ENCODE results near the gene UROD.
A peak's percentile ranks its signal among the peaks of the same experiment; 100 is the strongest.

The UROD gene

DNA sequence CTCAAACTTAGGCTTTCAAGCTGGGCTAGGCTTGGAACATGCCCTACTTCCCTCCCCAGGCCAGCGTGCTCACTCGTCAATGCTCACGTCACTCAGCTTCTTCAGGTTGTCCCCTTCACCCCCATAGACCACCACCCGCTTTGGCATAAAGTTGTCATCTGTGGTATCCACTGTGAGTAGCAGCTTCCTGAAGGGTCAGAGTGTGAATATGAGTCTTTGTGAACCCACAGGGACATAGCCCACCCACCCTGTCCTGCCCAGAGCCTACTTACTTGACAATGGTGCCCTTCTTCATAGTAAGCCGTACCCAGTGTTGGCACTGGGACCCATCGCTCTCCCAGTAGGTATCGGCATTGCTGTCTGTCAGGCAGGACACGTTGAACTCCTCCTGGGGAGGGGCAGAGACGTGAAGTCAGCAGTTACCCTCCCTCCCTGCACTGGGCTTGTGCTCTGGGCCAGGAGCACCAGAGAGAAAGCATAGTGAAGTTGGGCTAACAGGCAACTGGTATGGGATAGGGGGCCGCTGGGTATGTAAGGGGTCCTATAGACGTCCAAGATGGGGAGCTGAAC, 2.7 kb upstream of the UROD start:
- DNase-seq: no peak

DNA sequence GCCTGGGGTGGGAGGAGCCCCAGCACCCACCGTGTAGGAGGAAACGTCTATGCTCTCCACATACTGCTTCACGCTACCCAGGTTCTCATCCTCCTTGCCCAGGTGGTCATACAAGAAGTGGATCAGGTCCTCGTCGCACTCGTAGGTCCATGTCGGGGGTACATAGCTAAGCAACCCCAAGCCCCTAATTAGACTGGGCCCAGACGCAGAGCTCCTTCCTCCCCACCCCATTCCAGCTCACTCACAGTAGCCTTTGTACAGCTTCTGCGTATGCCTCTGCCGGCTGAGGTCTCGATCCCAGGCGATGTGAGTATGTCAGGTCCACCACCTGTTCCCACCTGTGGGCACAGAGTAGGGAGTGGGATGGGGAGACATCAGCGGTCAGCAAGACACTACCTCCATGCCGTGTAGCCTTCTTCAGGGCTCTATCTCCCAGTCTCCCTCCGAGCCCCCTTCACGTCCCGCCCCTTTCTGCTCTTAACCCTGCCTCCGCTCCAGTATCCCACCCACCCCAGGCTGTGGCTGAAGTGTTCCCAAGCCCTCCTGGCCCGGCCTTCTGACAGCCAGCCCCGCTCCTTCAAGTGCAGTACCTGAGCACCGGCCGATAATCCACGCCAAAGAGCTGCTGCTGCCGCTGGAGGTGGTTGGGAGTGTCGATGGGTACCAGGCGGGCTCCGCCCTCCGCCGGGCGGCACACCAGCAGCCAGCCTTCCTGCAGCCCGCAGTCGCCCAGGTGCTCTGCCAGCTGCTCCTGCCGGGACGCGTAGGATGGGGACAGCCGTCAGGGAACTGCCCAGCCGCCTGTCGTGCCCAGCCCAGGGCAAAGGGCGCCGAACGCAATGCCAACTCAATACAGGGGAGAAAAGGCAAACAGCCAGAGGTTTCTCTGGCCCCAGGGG, 1.8 kb upstream of the UROD start:
- DNase-seq: peak in 3 of 5 donors; percentile 8 to 32 (median 14)

DNA sequence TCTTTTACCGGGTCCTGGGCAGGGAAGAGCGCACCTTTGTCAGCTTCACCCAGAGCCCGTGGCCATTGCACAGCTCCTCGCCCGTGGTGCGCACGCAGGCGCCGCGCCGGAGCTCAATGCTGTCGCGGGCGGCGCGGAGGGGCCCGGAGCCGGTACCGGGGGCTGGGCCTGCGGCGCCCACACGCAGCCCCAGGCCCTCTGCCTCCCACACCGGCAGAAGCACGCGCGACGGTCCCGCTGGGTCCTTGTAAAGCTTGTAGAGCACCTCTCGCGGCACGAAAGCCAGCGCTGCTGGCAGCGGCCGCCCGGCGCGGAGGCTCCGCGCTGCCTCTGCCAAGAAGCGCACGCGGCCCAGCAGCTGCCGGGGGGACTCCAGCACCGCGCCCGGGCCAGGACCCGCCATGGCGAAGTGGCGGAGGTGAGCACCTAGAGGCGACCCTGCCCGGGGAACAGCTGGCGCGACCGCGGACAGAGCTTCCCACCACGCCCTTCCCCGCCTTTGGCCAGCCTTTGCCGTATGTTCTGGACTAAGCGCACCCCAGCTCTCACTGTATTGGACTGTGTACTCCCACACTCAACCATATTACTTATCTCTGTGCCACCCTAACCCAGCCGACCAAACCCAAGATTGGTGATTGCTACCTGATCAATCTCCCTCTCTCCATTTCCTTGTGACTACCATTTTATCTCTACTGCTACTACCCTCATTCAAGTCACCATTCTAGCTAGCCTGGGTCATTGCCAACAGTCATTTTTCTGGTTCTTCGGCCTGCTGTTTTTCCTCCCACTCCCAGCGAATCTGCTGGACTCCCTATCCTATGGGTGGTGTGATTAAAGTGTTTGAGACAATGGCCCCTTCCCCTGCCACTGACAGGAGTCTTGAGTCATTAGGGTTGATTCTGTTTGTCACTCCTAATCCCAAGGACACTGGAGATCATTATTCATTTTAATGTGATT, 921 bp upstream of the UROD start, which contains the start of gene HECTD3:
Gene HECTD3, minus strand, starts transcription at position 470 of the 957 bp plus-strand sequence. Its CDS starts 67 bp downstream, at position 403.
- peak; percentile 50 to 79 (median 62) for DNase-seq

DNA sequence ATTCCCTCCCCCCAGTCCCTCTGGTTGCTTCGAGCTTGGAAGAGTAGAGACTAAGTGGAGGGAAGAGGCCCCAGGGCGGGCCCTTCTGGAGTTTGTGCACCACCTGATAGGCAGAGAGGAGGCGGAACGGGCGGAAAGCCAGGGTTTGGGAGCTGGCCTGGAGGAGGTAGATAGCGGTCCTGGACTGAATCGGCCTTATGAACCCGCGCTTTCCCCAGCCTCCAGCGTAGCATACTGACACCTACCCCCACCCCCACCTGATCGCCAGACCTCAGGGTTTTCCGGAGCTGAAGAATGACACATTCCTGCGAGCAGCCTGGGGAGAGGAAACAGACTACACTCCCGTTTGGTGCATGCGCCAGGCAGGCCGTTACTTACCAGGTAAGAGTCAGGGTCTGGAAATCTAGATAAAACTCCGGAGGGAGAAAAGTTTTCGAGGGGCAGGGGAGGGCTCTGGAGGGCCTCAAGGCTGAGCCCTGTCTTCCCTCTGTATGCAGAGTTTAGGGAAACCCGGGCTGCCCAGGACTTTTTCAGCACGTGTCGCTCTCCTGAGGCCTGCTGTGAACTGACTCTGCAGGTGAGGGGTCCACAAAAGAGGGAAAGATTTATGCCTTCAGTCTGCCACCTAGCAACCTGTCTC, 705 bp downstream of the UROD start:
- peak in 2 of 5 donors; percentile 10 to 15 for DNase-seq

DNA sequence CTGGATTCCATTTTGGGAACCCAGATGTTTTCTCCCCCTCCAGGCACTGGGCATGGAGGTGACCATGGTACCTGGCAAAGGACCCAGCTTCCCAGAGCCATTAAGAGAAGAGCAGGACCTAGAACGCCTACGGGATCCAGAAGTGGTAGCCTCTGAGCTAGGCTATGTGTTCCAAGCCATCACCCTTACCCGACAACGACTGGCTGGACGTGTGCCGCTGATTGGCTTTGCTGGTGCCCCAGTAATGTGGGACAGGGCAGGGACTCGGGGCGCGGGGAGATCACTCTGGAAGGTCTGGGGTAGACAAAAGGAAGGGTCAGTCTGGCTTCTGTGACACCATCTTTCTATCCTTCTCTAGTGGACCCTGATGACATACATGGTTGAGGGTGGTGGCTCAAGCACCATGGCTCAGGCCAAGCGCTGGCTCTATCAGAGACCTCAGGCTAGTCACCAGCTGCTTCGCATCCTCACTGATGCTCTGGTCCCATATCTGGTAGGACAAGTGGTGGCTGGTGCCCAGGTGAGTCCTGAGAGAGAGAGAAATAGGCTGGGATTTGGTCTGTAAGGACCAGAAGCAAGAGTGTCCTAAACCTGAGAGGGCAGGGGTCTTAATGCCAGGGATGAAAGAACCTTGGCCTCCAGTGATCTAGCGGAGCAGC, 1.6 kb downstream of the UROD start:
- no peak for DNase-seq

DNA sequence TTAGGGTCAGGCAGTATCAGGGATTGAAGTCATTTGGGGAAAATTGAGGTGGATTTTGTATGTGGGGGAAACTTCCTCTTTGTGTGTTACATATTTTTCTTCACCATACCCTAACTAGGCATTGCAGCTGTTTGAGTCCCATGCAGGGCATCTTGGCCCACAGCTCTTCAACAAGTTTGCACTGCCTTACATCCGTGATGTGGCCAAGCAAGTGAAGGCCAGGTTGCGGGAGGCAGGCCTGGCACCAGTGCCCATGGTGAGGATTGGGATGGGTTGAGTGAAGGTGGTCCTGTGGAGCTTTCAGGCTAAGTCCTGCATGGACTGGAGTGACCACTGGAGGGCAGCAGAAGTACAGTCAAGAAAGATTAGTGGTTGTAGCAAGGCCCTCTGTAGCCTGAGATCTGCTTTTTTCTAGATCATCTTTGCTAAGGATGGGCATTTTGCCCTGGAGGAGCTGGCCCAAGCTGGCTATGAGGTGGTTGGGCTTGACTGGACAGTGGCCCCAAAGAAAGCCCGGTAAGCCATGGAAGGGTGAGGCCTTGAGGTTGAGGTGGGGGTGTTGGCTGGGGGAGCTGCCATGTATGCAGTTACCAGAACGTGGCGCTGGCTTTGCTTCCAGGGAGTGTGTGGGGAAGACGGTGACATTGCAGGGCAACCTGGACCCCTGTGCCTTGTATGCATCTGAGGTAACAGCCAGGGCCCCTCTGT, 2.4 kb downstream of the UROD start:
- DNase-seq: peak; percentile 58 to 77 (median 72)

DNA sequence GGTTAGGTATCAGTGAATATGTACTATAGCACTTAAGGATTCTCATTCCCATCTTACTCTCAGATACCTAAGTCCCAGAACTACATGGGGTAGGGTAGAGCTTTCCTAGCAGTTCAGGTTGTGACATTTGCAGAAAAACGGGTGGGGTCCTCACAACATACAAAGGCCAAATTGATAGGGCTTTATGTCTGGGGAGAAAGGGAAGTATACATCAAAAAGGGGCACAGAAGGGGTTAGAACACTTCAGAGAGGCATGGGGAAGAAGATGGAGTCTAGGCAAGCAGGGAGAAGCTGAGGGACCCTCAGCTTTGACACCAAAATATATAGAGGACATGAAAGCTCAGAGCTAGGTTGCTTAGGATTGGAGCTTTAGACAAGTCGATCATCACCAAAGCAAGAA, 3.6 kb downstream of the UROD start:
- no peak for DNase-seq

DNA sequence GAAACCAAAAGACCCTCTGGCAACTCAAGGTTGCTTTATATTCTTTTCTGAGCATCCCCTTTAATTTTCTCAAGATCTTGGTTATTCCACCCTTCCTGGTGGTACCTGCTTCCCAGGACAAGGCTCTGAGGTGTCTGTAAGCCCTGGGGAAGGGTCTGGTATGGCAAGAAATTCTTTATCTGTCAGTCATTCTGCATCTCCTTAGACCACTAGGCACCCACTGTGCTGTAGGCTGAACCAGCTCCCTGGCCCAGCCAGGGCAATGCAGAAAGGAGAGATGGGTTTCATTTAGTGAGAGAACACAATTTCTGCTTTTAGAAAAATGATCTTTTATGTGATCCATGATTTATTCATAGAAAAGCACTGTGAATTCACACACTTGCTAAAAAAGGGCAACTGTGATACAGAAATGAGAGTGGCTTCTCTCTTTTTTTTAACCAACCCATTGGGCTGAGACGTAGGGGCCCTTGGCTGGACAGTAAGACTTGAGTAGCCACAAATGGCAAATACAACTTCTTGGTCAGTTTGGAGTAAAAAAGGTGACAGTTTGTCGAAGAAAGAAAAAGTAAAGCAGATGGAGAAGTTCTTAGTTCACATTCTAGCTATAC, 4.1 kb downstream of the UROD start:
- DNase-seq: no peak

DNA sequence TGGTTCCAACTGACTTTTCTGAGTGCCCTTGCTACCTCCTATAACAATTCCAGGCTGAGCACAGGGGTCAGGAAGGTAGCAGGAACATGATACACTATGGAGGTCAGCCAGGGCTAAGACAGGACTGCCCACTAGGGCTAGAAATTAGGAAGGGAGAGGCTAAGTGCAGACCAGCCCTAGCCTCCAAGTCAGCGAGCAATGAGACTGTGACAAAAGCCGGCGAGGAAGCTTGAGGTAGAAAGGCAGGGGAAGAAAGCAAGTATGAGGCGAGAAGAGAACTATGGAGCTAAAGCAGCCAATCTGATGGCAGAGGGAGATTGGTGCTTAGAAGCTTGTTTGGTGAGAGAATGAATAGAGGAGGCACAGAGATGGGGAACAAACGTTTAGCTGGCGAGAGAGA, 4.7 kb downstream of the UROD start:
- no peak for DNase-seq

DNA sequence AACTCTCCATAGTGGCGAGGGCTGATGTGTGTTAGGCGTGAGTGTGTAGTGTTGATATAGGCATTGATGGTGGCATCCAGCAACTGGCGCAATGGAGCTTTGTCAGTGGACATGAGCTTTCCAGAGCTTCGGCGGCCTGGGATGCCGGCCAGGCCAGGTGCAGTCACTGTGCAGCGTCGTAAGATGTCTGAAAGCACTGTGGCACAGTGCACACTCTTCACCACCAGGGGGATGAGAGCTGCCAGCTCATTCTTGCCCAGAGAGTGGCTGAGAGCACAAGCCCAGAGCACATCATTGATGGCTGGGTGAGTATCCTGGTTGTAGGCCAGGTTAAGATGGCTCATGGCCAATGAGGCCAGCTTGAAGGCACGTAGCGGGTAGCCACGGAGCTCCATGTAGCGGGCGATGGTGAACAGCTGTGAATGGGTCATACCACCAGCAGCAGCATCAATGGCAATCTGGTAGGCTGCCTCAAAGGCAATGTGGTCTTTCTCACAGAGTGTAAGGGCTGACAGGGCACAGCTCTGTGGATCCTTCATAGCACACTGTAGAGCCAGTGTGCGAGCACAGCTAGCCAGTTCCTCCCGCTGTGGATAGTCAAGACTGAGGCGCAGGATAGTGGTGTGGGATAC, 6.7 kb downstream of the UROD start:
- peak in 4 of 5 donors; percentile 30 to 56 (median 42) for DNase-seq

DNA sequence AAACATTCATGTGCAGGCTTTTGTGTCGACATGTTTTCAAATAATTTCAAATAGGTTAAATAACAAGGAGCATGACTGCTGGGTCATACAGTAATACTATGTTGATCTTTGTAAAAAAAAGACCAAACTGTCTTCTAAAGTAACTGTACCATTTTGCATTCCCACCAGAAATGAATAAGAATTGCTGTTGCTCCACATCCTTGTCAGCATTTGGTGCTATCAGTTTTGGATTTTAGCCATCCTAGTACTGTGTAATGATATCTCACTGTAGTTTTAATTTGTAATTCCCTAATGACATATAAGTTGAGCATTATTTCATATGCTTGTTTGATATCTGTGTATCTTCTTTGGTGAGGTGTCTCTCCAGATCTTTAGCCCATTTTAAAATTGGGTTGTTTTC, 11.6 kb downstream of the UROD start:
- no peak for DNase-seq

DNA sequence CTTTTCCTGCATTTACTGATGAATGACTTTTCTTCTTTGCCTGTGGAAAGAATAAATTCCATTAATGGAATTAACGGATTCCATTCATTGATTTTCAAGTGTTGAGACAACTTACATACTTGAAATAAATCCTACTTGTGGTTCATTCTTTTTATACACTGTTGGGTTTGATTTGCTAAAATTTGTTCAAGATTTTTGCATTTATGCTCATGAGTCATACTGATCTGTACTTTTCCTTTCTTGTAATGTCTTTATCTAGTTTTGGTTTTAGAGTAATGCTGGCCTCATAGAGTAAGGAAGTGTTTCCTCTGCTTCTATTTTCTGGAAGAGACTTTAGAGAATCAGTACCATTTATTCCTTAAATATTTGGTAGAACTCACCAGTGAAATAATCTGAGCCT, 14.4 kb downstream of the UROD start:
- DNase-seq: peak in 1 of 5 donors; percentile 13

DNA sequence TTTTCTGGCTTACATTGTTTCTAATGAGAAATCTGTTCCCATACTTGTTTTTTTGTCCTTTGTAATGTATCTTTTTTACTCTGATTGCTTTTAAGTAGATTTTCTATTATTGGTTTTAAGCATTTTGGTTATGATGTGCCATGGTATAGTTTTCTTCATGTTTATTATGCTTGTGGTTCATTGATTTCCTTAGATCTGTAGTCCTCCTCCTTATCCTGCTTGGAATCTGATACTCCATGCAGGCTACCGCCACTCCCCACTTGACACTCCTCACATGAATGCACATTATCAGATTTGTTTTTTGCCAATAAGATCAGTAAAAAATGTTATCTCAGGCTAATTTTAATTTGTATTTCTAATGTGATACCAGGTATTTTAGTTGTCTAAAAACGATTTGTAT, 20.8 kb downstream of the UROD start:
- DNase-seq: no peak

DNA sequence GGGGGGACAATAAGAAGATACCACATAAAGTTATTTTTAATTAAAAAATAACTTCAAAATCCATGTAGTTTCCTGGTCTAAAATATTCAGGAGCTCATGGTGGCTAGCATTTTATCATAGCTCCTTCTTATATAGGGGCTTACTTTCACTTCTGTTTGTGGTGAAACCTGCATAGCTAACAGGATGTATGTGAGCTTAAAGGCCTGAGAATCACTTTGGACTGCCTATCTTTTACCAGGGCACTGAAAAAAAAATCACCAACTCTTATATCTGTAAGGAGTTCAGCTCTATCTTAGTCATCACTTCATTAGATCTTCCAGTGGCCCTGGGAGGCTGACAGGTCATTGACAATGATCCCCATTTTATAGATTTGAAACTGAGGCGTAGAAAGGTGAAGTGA, 21.3 kb downstream of the UROD start:
- DNase-seq: peak in 1 of 5 donors; percentile 17

DNA sequence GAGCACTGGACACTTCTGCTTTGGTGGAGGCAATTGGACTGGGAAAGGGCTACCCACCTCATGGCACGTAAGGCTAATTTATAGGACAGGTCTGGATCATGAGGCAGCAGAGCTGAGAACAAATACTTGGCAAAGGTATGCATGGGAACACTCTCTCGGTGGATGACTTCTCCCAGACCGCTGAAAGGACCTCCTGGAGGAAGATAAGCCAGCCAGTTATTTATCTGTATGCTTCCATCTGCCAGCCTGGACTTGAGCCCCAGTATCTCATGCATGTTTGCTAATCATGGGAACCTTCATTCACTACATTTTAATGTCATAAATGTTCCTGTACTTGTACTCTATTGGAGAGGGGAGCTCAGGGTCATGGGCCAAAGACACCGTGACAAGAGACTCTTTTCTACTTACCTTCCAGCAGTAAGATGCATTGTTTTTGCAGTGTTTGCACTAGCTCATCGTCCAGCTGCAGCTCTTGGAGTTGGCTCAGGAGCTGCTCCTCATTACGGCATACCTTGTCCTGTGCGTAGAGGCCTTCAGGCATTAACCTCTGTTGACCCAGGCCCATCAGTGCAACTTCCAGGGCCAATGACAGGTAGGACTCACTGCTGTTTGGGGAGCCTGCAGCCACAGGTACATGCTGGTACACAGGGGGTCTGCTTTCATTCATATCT, 23.7 kb downstream of the UROD start:
- no peak for DNase-seq

DNA sequence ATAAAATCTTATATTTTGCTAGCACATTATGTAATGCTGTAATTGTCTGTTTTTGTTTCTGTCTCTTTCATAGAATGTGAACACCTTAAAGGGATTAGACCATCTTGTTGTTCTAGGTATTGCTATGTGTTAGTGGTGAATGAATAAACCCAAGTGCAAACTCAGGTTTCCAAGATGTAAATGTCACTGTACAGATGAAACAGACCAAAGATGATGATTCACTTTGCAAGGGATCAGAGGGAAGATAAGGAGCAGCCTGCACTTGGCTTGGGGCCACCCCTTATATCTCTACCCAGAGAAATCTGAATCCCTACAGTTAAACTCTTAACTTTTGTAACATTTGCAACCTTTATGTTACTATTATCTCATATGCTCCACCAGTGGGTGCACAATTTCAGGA, 25.4 kb downstream of the UROD start:
- no peak for DNase-seq

DNA sequence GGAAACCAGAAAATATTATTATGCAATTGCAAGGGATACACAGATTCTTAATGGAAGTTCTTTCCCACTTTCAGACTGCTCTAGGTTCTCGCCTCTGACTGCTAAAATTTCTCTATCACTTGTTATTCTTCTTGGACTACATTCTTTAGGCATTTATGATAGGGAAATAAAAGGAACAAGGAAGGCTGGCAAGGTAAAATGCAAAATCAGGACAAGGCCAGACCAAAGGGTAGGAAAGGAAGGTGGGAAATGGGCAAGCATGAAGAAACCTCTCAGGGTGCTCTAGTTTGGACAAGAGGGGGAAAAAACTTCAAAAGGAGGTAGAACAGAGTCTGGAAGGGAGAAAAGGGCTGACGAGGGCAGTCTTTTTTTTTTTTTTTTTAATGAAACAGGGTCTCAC, 26.2 kb downstream of the UROD start:
- no peak for DNase-seq

DNA sequence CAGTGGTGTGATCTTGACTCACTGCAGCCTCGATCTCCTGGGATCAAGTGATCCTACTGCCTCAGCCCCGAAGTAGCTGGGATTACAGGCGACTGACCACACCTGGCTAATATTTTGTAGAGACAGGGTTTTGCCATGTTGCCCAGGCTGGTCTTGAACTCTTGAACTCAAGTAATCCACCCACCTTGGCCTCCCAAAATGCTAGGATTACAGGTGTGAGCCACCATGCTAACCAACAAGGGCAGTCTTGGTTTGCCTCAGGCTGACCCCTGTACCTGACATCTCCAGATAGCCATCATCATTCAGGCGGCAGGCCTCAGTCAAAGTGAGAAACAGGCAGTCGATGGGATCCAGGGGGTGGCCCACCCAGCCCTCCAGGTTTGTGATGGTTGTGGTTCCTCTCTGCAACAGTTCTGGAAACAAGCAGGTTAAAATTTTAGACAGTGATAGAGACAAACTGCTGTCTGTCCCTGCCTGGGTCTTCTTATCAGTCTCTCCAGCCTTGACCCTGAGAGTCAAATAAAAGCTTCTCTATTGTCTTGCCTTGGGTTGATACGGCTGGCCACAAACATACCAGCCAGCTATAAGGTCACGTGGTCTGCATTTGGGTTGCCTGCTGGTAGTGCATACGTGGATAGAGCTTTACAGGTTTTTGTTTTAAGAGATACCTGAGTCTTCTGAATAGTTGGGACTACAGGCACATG, 26.8 kb downstream of the UROD start:
- no peak for DNase-seq

DNA sequence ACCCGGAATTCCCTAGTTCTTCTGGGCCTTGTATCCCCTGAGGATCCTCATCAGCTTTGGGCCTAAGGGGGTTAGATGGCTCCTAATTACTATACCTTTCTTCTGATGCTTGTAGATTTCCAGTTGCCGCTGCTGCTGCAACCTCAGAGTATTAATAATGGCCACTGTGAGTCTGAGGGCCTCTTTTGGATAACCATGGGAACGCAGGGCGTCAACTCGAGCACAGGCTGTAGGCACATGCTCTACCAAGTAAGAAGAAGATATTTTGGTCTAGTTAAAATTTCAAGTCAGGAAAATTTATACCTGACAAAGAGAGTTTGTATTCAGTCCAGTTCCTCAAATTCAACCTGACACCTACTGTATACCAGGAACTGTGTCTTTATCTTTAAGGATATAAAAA, 28.2 kb downstream of the UROD start:
- no peak for DNase-seq
